HCT116 (cell line): ENCODE results near the gene TNFRSF19.

Experiments used
- CBX3 ChIP-seq: IDR thresholded peaks from 2 replicates; pipeline ENCODE4 v1.6.1; 2012; ENCODE audit warnings: low read depth
- CTCF ChIP-seq, 3 experiments: fragments of 200-600 bp in 1 of 3; sonication (generic) in 1 of 3; IDR thresholded peaks in 2 of 3; conservative IDR thresholded peaks in 1 of 3; 2 replicates each; pipeline ENCODE4 v1.5.1; 2012 to 2017; ENCODE audit warnings: low read depth in 2 of 3, low read length in 2 of 3, antibody characterized with exemption in 1 of 3, borderline replicate concordance in 1 of 3, control low read depth in 1 of 3, mild to moderate bottlenecking in 1 of 3, mixed read lengths in 1 of 3, mixed run types in 1 of 3, moderate library complexity in 1 of 3; ENCODE audit not compliant: insufficient read depth in 1 of 3
- ELF1 ChIP-seq: IDR thresholded peaks from 2 replicates; pipeline ENCODE4 v1.6.1; 2012; ENCODE audit warnings: low read depth, borderline replicate concordance
- EZH2 ChIP-seq: fragments of 200-600 bp; sonication (generic); IDR thresholded peaks from 2 replicates; pipeline ENCODE4 v1.6.1; 2017; ENCODE audit warnings: antibody characterized with exemption, mixed run types
- EZH2phosphoT487 ChIP-seq: fragments of 200-600 bp; IDR thresholded peaks from 2 replicates; pipeline ENCODE4 v1.6.1; 2018; ENCODE audit warnings: antibody characterized with exemption, borderline replicate concordance
- FOSL1 ChIP-seq: IDR thresholded peaks from 2 replicates; pipeline ENCODE4 v1.6.1; 2012; ENCODE audit warnings: low read depth
- JUND ChIP-seq: IDR thresholded peaks from 2 replicates; pipeline ENCODE4 v1.6.1; 2012
- MAX ChIP-seq: IDR thresholded peaks from 2 replicates; pipeline ENCODE4 v1.6.1; 2012
- POLR2A ChIP-seq: IDR thresholded peaks from 2 replicates; pipeline ENCODE4 v1.7.0; 2011; ENCODE audit warnings: borderline replicate concordance; ENCODE audit not compliant: insufficient read depth, insufficient read length; ENCODE audit errors: extremely low read depth
- RAD21 ChIP-seq: IDR thresholded peaks from 2 replicates; pipeline ENCODE4 v1.6.1; 2012; ENCODE audit warnings: low read depth, mild to moderate bottlenecking
- SIN3A ChIP-seq: IDR thresholded peaks from 2 replicates; pipeline ENCODE4 v1.6.1; 2012; ENCODE audit warnings: low read depth
- SP1 ChIP-seq: IDR thresholded peaks from 2 replicates; pipeline ENCODE4 v1.6.1; 2012; ENCODE audit warnings: low read depth
- SRF ChIP-seq: IDR thresholded peaks from 2 replicates; pipeline ENCODE4 v1.6.1; 2012; ENCODE audit warnings: low read depth
- ZNF274 ChIP-seq: fragments of 200-500 bp; sonication (Bioruptor generic); IDR thresholded peaks from 2 replicates; pipeline ENCODE4 v1.6.1; 2014; ENCODE audit warnings: mild to moderate bottlenecking, low read depth, low read length, inconsistent platforms

GRCh38 chr13:23552661-23553060 lies 17.6 kb upstream of the TNFRSF19 start:
- TF ChIP-seq MAX (no peak), EZH2 (no peak), SRF (no peak), JUND (no peak), CTCF (IDR thresholded peaks at IDR 0.05 in 2 of 3, conservative IDR thresholded peaks at IDR 0.05 in 1 of 3; ENCODE audit: borderline replicate concordance in 1 of 3, insufficient read depth in 1 of 3, low read depth in 2 of 3, low read length in 2 of 3) (no peak), EZH2phosphoT487 (no peak), SIN3A (no peak), SP1 (no peak), POLR2A (no peak), RAD21 (no peak), ELF1 (no peak), ZNF274 (no peak), FOSL1 (no peak), CBX3 (no peak)
